ENCODE results near the gene STX3.

Gene STX3

DNA sequence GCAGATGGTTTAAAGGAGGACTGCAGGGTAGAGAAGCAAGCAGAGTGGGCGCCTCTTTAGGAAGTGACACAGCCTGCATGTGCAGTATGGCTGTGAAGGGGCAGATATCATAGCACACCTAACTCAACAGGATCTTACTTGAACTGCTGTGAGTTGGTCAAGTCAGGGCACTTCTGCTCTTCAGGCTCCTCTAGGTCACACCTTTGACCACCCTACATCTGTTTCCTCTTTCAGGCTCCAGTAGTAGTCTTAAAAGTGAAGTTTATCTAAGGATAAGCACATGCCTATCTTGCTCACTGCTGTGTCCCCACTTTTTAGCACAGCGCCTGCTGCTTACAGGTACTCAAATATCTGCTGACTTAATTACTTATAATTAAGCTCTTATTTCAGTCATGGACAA, 48.9 kb downstream of the STX3 start:
- DNase-seq (ENCODE audit: extremely low spot score): no peak
- ChIA-PET CTCF (interaction anchor here (1.0 to 9.4 kb wide), 3 partner anchors 50 to 266 kb away, joined by 3 to 137 read pairs (median 5); partner anchors contain the start of gene STX3), POLR2A (interaction anchor here (0.6 kb wide), 1 partner anchor 10 kb away, joined by 6 read pairs; no protein-coding TSS in a partner anchor)
- TF ChIP-seq, protein P1, sequence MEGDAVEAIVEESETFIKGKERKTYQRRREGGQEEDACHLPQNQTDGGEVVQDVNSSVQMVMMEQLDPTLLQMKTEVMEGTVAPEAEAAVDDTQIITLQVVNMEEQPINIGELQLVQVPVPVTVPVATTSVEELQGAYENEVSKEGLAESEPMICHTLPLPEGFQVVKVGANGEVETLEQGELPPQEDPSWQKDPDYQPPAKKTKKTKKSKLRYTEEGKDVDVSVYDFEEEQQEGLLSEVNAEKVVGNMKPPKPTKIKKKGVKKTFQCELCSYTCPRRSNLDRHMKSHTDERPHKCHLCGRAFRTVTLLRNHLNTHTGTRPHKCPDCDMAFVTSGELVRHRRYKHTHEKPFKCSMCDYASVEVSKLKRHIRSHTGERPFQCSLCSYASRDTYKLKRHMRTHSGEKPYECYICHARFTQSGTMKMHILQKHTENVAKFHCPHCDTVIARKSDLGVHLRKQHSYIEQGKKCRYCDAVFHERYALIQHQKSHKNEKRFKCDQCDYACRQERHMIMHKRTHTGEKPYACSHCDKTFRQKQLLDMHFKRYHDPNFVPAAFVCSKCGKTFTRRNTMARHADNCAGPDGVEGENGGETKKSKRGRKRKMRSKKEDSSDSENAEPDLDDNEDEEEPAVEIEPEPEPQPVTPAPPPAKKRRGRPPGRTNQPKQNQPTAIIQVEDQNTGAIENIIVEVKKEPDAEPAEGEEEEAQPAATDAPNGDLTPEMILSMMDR (IDR thresholded peaks at IDR 0.05; ENCODE audit: control extremely low read depth, extremely low read depth, low read depth, missing control alignments): no peak

DNA sequence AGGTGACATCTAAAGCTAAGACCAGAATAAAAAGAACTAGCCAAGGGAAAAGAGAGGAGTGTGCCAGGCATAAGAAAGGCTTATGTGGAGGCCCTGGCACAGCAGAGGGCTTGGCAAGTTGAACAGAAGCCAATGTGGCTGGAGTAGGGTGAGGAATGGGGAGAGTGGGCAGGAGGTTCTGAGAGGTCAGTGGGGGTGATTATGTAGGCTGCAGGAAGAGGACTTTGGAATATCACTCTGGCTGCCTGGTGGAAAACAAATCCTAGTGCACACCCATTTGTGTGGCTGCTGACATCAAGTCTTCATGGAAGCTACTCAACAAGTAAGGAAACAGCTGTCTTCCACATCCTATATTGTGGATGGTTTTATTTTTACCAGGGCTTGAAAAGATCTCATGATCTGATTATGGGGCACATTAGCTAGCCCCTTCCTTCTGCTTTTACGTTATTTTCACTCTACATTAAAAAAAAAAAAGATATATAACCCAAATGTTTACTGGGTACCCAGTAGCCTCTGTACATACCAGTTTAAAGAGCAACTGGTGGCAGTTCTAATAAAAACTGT, 52.0 kb downstream of the STX3 start:
- CTCF ChIA-PET: interaction anchor here (1.3 to 2.2 kb wide), 6 partner anchors 9 to 54 kb away, joined by 4 to 10 read pairs (median 4); no protein-coding TSS in a partner anchor

DNA sequence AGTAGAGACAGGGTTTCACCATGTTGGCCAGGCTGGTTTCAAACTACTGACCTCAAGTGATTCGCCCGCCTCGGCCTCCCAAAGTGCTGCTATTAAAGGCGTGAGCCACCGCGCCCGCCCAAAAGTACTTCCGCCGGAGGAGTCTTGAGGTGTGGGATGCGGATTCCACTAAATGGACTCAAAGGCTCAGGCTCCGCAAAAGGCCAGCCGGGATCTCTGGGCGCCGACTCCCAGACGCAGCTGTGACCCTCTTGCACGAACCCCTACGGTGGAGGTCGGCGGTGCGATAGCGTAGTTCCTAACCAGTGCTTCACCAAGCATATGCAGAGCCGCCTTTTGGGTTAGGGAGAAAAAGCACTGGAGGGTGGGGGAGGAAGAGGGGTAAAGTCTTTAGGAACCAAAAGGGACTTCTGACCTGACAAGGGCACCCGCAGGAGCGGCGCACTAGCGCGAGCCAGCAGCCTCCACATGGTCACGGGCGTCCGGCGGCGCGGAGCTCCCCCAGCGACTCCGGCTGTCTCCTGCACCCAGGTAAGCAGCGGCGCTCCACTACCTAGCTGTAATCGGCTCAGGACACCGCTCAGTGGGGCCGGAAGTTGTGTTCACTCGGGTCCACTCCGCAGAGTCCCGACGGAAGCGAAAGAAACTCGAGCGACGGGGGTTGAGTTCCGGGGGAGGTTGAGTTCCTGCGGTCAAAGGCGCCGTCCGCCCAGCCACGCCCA, 55.2 kb downstream of the STX3 start, which contains the start of gene MRPL16:
TSS of gene MRPL16 (minus strand) at position 590 of the 722 bp plus-strand sequence. CDS start at position 470, 120 bp downstream.
- TF ChIP-seq, protein P1 (IDR thresholded peaks at IDR 0.05; ENCODE audit: control extremely low read depth, extremely low read depth, low read depth, missing control alignments): no peak
- POLR2A ChIA-PET: interaction anchor here (1.4 kb wide), 1 partner anchor 141 kb away, joined by 3 read pairs; the partner anchor contains the start of gene PATL1
- CTCF ChIA-PET: interaction anchor here (1.1 to 3.6 kb wide), 9 partner anchors 11 to 441 kb away, joined by 3 to 32 read pairs (median 4); partner anchors contain the start of gene STX3
- DNase-seq (ENCODE audit: extremely low spot score): peak; percentile 89

More for the DNA sequence above, 52.0 kb downstream of the STX3 start:
- POLR2A ChIA-PET: no interaction called here
- no peak for DNase-seq (ENCODE audit: extremely low spot score)
- TF ChIP-seq, protein P1 (IDR thresholded peaks at IDR 0.05; ENCODE audit: control extremely low read depth, extremely low read depth, low read depth, missing control alignments): no peak

DNA sequence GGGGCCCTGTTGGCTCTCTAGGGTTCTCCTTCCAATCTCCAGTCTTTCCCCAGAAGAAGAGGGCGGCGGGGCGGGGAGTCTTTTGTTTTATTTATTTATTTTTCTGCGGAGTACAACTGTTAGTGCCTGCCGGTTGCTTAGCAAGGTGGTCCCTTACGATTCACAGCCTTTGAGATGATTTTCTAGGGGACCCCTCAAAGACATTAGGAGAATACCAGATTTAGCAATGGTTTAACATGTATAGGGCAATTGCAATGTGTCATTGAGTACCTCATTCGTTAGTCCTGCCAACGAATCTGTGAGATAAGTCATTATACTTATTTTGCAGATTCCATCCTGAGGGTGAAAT, 55.7 kb downstream of the STX3 start:
- CTCF ChIA-PET: interaction anchor here (1.5 to 3.6 kb wide), 6 partner anchors 11 to 440 kb away, joined by 3 to 32 read pairs (median 4); no protein-coding TSS in a partner anchor
- POLR2A ChIA-PET: interaction anchor here (1.4 kb wide), 1 partner anchor 142 kb away, joined by 3 read pairs; the partner anchor contains the start of gene PATL1
- TF ChIP-seq, protein P1 (IDR thresholded peaks at IDR 0.05; ENCODE audit: control extremely low read depth, extremely low read depth, low read depth, missing control alignments): no peak
- no peak for DNase-seq (ENCODE audit: extremely low spot score)

DNA sequence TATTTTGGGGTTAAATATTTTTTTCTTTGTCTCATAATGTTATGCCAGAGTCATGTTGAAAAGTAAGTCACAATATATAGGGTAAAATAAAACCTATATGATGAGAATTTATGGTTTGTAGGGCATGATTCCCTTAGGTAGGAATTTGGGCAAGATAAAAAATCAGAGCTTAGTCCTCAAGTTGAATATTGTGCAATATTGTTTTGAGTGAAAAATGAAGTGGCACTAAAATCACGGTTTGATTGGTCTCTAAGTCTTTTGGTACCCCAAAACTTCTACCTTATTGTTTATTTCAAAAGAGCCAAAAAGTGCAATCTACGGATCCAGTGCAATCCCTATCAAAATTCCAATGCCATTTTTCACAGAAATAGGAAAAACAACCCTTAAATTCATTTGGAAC, 57.0 kb downstream of the STX3 start:
- TF ChIP-seq, protein P1 (IDR thresholded peaks at IDR 0.05; ENCODE audit: control extremely low read depth, extremely low read depth, low read depth, missing control alignments): no peak
- POLR2A ChIA-PET: no interaction called here
- CTCF ChIA-PET: interaction anchor here (1.3 to 1.5 kb wide), 2 partner anchors 10 to 439 kb away, joined by 3 read pairs; no protein-coding TSS in a partner anchor
- DNase-seq (ENCODE audit: extremely low spot score): no peak

DNA sequence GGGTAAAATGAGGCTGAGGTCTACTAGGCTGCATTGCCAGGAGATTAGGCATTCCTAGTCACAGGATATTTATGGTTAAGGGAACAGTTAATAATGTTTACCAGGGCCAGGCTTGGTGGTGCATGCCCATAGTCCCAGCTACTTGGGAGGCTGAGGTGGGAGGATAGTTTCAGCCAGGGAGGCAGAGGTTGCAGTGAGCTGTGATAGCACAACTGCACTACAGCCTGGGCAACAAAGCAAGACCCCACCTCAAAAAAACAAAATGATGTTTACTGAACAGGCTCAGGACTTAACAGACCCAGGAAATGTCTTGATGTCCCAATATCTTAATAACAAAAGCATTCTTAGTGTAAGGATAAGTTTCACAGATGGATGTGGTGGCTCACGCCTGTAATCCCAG, 58.2 kb downstream of the STX3 start:
- ChIA-PET CTCF (interaction anchor here (1.2 to 1.3 kb wide), 2 partner anchors 10 to 11 kb away, joined by 3 to 5 read pairs; no protein-coding TSS in a partner anchor), POLR2A (interaction anchor here (0.6 kb wide), 1 partner anchor 9 kb away, joined by 6 read pairs; no protein-coding TSS in a partner anchor)
- TF ChIP-seq, protein P1 (IDR thresholded peaks at IDR 0.05; ENCODE audit: control extremely low read depth, extremely low read depth, low read depth, missing control alignments): no peak
- DNase-seq (ENCODE audit: extremely low spot score): no peak

All from GM10248 (cell line).